GM18511 (cell line): ENCODE data around the gene BCAS3.
"Not testable (repeated sequence)": the region's sequence is repeated elsewhere in the genome, so short reads cannot be mapped to it uniquely, and the experiment has no call there.

Source experiments
- ATAC-seq: cut with Tn5 transposase; IDR thresholded peaks from one replicate; pipeline ENCODE4 v1.9.1; 2021; ENCODE audit warnings: mild to moderate bottlenecking, moderate library complexity; ENCODE audit not compliant: unreplicated experiment

BCAS3 gene

DNA sequence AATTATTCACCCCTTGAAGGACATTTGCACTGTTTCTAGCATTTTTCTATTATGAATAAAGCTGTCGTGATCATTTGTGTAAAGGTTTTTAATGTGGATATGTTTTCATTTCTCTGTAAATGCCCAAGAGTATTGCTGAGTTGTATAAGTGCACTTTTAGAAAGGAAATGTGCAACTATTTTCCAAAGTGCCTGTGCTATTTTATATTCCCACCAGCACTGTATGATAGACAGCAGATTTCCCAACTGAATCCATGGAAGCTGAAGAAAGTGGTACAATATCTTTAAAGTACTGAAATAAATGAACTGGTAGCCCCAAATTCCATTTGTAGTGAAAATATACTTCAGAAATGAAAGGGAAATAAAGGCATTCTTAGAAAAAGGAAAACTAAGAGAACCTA is 238.4 kb downstream of the BCAS3 start:
- ATAC-seq = no peak

DNA sequence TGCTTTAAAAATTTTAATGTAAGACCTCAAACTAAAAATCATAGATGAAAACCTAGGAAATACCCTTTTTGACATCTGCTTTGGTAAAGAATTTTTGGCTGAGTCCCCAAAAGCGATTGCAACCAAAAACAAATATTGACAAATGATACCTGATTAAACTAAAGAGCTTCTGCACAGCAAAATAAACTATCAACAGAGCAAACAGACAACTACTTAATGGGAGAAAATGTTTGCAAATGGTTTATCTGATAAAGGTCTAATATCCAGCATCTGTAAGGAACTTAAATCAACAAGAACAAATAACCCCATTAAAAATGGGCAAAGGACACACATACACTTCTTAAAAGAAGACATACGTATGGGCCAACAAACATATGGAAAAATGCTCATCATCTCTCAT is 242.5 kb downstream of the BCAS3 start:
- ATAC-seq = no peak

DNA sequence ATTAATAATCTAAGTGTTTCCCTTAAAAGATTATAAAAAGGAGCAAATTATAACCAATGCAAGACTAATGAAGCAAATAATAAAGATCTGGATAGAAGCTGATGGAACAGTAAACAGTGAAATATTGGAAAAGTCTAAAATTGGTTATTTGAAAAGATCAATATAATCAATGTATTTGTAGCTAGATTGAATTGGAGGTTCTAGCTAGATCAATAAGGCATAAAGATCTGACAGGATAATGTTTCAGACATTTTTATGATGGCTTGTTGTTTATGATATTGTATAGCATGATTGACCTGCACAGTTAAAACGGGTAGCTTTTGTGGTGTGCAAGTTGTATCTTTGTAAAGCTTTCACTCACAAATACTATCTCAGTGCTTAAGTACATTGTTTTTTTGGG is 245.3 kb downstream of the BCAS3 start:
- ATAC-seq = no peak

DNA sequence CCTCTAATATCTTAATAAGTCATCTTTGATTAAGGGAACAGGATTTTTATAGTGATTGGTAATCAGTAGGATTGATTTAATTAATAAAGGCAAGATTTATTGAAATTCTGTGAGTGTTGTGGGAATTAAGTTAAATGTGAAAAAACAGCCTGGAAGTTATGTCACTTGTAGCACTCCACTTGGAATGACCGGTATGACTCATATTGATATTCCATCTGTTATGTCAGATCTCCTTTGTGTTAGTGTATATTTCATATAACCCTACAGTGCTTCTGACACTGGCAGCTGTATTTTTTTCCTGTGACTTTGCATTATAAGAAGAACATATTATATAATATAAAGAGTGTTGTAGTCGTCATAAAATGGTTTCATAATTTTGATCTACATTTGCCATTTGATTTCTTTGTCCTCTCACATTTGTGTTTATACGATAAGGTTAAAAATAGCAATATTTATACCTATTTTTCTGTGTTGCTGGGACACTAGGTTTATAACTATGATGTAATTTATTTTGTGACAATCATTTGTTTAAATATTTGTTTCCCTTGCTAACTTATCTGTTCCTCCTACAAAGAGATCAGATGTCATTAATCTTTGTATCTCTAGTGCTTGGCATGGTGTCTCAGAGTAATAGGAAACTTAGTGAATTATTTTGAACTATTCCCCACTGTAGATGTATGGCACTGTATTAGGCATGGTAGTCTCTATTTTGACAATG is 249.0 kb downstream of the BCAS3 start:
- no peak for ATAC-seq

DNA sequence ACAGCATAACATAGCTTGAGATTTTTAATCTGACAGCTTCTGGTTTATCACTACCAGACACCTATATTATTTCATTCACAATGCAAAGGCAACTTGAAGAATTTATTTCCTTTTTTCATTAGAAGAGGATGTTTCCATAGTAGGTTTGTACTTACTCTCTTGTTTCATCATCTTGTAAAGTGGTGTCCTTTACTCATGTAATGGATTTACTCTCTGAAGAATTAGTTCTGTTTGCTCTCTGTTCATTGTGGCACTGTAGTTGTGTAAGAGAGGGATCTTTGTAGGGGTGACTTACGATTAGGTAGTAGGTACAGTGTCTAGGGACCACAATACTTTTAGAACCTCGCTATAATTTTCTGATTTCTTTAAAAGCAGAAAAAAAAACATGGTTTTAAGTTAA is 256.1 kb downstream of the BCAS3 start:
- no peak for ATAC-seq

DNA sequence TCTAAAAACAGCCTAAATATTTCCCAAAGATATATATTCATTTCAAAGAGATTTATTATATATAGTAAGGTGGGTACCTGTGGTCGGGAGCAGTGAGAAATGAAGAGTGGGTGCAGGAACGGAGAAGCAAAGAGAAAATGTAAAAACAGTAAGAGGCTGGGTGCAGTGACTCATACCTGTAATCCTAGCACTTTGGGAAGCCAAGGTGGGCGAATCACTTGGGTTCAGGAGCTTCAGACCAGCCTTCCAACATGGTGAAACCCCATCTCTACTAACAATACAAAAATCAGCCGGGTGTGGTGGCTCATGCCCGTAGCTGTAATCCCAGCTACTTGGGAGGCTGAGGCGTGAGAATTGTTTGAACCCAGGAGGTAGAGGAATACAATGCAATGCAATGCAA is 257.1 kb downstream of the BCAS3 start:
- ATAC-seq = no peak

DNA sequence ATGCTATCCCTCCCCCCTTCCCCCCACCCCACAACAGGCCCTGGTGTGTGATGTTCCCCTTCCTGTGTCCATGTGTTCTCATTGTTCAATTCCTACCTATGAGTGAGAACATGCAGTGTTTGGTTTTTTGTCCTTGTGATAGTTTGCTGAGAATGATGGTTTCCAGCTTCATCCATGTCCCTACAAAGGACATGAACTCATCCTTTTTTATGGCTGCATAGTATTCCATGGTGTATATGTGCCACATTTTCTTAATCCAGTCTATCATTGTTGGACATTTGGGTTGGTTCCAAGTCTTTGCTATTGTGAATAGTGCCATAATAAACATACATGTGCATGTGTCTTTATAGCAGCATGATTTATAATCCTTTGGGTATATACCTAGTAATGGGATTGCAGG is 258.3 kb downstream of the BCAS3 start:
- not testable (repeated sequence) for ATAC-seq

DNA sequence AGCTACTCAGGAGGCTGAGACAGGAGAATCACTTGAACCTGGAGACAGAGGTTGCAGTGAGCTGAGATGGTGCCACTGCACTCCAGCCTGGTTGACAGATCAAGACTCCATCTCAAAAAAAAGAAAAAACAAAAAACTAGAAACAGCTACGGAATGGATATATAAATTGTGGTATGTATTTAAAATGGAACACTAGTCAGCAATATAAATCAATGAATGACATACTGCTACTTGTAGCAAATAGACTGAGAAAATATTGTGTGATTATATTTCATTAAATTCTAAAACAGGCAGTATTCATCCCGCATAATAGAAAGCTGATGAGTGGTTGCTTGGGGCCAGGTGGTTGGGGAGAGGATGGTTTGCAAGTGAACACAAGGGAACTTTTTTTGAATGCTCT is 261.7 kb downstream of the BCAS3 start:
- ATAC-seq = no peak

DNA sequence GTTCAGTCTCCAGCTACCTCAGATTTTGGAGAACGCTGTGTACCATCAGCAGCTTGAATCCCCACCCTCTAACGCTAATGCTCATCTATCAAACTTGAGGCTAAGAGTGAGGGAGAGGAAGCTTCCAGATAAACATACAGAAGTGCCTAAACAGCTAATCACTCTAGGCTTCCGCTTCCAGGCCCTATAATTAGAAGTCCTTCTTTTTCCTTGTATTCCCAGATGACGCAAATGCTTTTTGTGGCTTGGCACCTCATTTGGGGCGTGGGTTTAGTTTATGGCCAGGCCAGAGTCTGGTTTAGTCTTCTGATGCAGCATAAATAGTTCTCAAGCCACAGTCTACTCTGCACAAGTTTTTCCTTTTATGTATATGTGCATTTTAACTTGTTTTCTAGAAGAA is 263.4 kb downstream of the BCAS3 start:
- no peak for ATAC-seq

DNA sequence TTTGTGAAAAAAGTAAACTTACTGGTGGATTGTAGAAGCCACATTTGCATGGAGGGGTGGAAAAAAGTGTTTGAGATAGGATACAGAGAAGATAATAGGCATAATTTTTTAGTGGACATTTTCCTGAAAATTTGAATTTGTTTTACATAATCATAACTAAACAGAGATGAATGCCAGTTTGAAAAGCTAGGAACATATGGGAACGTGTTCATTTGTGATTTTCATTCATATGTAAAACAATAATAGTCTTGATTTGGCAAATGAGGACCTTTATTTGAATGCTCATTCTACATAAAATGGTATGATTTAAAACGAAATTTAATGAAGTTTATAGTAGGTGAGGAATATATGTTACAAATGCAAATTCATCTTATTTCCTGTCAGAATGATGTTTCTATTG is 263.9 kb downstream of the BCAS3 start:
- ATAC-seq = no peak

DNA sequence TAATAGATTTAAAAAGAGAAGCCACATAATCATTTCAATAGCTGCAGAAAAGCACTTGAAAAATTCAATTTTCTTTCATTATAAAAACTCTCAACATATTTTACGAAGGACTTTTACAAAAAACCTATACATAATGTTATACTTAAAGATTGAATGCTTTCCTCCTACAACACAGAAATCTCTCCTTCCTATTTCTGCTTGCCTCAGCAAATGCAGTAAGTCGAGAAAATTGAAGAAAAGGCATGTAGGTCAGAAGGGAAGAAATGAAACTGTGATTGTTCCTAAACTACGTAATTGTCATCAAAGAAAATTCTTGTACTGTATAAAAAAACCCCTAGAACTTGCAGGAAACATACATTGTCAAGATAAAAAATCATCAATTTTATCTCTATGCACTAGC is 267.1 kb downstream of the BCAS3 start:
- no peak for ATAC-seq

DNA sequence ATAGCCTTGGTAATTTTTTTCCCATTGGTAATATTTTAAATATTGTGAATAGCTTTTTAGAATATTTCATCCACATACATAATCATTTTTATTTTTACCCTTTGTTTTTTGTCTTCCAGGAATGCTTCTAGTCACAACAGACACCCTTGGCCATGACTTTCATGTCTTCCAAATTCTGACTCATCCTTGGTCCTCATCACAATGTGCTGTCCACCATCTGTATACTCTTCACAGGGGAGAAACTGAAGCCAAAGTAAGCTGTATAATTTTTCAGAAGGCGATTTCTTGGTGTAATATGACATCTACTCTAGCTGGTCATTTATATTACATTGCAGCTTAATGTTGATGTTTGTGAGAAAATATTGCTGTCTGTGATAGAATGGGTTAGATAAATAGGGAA is 269.4 kb downstream of the BCAS3 start:
- no peak for ATAC-seq

DNA sequence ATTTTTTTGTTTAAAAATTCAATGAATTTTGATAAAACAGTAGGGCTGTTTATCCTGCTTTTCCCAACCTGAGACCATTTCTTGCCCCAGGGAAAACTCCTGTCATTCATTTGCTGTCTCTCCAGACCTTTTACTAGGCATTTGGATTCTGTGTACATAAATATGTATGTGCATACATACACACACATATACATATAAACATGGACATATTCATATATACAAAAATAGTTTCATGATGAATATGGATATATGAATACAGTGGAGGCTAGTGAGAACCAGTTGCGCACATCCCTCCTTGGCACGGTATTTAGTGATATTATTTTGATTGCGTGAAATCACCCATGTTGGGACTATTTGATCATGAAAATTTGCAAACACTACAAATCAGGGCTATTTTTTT is 269.9 kb downstream of the BCAS3 start:
- no peak for ATAC-seq

DNA sequence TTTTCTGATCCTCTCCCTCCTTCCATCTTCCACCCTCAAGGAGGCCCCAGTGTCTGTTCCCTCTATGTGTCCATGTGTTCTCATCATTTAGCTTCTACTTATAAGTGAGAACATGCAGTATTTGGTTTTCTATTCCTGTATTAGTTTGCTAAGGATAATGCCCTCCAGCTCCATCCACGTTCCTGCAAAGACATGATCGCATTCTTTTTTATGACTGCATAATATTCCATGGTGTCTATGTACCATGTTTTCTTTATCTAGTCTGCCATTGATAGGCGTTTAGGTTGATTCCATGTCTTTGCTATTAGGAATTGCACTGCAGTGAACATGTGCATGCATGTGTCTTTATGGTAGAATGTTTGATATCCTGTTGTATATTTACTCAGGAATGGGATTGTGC is 275.1 kb downstream of the BCAS3 start:
- ATAC-seq = no peak

DNA sequence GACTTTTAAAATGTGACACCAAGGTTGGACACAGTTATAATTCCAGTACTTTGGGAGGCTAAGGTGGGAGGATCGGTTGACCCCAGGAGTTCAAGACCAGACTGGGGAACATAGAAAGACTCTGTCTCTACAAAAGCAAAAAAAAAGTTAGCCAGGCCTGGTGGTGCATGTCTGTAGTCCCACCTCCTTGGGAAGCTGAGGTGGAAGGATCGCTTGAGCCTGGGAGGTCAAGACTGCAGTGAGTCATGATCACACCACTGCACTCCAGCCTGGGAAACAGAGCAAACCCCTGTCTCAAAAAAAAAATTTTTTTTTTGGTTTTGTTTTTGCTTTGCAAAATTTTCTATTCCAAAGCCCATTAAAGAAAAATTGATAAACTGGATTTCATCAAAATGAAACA is 281.4 kb downstream of the BCAS3 start:
- ATAC-seq = no peak

DNA sequence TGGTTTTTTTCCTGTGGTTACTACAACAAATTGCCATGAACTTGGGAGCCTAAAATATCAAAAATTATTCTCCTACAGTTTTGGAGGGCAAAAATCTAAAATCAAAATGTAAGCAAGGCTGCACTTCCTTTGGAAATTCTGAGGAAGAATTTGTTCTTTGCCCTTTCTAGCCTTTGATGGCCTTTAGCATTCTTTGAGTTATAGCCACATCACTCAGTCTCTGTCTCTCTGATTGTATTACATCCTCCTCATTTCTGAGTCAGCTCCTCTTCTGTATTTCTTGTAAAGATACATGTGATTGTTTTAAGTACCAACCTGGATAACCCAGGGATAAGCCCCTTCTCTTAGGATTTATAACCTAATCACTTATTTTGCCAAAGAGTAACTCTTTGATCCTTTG is 282.0 kb downstream of the BCAS3 start:
- no peak for ATAC-seq

DNA sequence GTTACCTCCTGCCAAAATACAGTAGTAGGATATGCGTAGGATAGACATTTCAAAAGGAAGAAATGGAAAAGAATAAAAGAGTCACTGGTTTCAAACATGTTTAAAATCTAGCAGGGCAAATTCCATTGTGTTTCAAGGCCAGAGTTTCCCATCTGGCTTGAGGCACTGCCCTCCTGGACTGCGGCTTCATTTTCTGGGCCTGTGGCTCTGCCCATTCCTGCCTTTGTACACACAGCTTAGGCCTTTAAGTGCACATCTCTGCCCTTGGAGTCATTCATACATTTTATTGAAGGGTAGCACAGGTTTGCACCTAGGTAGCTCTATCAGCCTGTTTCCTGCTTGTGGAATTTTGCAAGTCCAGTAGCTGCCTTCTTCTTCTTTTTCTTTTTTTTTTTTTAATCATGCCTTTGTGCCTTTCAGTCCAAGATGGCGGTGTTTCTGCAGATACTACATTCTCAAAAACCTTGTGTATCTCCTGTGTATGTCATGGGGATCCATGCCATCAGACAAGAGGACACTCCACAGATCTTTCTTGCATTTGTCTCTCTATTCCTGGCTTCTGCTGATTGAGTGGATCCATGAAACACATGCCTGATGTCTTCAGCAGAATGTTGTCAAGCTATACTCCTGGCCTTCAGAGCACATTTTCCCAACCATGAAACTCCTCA is 282.9 kb downstream of the BCAS3 start:
- no peak for ATAC-seq

DNA sequence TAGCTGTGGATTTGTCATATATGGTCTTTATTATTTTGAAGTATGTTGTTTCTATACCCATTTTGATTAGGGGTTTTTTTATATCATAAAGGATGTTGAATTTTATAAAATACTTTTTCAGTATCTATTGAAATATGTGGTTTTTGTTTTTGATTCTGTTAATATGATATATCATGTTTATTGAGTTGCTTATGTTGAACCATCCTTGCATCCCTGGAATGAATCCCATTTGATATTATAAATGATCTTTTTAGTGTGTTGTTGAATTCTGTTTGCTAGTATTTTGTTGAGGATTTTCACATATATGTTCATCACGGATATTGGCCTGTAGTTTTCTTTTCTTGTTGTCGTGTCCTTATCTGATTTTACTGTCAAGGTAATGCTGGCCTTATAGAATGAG is 286.5 kb downstream of the BCAS3 start:
- ATAC-seq = no peak

DNA sequence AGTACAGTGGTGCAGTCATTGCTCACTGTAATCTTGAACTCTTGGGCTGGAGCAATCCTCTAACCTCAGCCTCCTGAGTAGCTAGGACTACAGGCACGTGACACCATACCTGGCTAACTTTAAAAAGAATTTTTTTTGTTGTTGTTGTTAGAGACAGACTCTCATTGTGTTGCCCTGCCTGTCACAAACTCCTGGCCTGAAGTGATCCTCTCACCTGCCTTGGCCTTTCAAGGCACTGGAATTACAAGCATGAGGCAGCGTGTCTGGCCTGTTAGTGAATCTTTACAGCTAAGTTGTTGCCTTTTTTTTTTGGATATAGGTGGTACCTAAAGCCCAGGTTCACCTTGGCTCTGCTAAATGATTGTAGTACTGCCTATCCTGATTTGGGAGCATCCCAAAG is 290.6 kb downstream of the BCAS3 start:
- ATAC-seq = no peak

DNA sequence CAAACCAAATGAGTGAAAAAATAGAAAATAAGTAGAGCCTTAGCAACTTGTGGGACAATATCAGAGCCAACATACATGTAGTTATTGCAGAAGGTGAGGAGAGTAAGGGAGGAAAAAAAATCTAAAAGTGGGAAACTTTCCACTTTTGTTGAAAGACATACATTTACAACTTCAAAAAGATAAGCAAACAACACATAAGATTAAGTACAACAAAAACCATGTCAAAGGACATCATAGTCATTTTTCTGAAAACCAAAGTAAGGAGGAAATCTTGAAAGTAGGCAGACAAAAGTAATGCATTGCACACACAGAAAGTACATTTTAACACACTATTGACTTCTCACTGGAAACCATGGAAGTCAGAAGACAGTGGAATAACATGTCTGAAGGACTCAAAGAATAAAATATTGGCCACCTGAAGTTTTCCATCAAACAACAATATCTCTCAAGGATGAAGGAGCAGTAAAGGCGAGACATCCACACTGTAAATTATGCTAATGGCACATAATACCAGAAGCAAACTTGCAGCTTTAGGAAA is 291.9 kb downstream of the BCAS3 start:
- no peak for ATAC-seq

DNA sequence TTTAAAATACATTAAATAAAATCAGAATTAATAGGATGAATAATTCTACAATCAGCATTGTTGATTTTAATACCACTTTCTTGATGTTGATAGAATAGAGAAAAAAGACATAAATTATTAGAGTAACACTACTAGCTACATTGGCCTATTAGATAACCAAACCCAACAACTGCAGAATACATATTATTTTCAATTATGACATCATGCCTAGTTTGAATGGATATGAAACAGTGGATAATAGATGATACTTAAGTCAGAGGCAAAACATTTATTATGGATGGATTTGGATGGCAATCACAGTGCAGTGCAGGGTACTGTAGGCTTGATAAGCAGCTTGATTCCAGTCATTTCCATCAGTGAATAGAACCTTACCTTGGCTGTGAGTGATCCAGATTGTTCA is 293.1 kb downstream of the BCAS3 start:
- no peak for ATAC-seq

DNA sequence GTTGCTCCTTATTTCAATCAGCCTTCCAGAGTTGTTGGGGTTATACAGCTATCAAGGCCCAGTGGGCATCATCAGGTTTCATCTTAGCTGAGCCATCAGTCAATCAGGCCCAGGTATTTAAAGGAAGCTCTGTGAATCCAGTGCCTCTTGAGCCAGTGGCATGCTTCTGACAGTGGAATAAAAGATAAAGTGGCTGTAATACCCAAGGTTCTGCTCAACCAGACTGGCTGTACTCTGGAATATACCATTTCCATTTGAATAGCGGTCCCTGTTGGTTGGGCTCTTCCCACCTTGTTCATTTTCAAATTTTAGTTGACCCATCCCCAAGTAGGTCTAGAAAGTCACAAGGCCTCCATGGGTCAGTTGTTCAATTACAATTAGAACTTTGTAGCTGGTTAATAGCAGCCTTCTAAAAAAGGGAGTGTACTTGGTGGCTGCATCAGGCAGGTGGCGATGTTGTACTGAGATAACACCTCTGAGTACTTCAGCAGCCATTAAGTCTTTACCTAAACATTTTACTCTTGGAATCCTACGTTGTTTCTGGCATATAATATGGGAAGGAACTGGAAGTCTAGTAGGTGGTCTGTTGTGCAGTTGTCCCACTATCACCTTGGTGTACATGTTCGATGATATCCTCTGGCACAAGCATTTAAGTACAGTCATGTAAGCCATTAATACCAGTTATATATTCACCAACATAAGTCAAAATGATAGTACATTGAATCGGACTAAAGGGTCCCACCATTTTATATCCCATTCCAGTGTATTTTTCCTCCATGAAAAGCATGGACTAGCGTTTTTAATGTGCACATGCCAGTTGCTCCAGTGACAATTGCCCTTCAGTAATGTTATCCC is 294.1 kb downstream of the BCAS3 start:
- ATAC-seq = no peak
